Measurements from ENCODE around the gene MON1A. TPM values are rescaled to one million over a fixed set of nuclear protein-coding genes. Genes with fewer than 3 reads are reported as not detected.
"Not testable (repeated sequence)": the region's sequence is repeated elsewhere in the genome, so short reads cannot be mapped to it uniquely, and the experiment has no call there.

MON1A gene
- total and polyA plus RNA-seq, 10 donors, result 3.4 to 9.3 (median 6.8) TPM

- peaks cover 0 to 50% (median 31%) of the 10 kb centered on the region in 6 donors for H3K36me3 ChIP-seq
- no peaks in the 10 kb centered on the region for H3K9me3 ChIP-seq
- intact Hi-C loops (cut with DNase I; ENCODE audit: low total_unique reads), result no loop called here
- 93 to 96% (median 93%) methylated on average over 14 of the region's 14 CpGs for WGBS, 5 donors
- no peak overlapping the region for H3K4me3 ChIP-seq
- no peak for DNase-seq
- TF ChIP-seq CTCF (IDR thresholded peaks at IDR 0.05 in 8 of 11, conservative IDR thresholded peaks at IDR 0.05 in 3 of 11) (no peak), POLR2AphosphoS5 (IDR thresholded peaks at IDR 0.05) (no peak), POLR2A (IDR thresholded peaks at IDR 0.05) (no peak)
- H3K27me3 ChIP-seq (replicated peaks in 1 of 7), result no peaks in the 10 kb centered on the region
- no peak overlapping the region for H3K27ac ChIP-seq
- H3K4me1 ChIP-seq, result peaks cover 9 to 32% (median 27%) of the 10 kb centered on the region in 6 donors
Measured at GRCh38 chr3:49908373-49909199, 21.0 kb downstream of the MON1A start.

GRCh38 chr3:49906073-49906743 lies 23.4 kb downstream of the MON1A start:
- peak overlapping the region in 4 of 8 donors; percentile 10 to 53 (median 10) for H3K4me3 ChIP-seq

GRCh38 chr3:49904448-49904847 lies 25.2 kb downstream of the MON1A start:
- 91 to 97% (median 94%) methylated on average over 12 to 13 of the region's 13 CpGs for WGBS, 5 donors
- peak overlapping the region in 2 of 8 donors; percentile 37 to 69 for H3K4me3 ChIP-seq
- H3K27me3 ChIP-seq (replicated peaks in 1 of 7); H3K9me3 ChIP-seq; DNase-seq; intact Hi-C loops (cut with DNase I; ENCODE audit: low total_unique reads): not testable (repeated sequence)
- peak overlapping the region in 4 of 8 donors; percentile 10 to 74 (median 68) for H3K27ac ChIP-seq
- H3K4me1 ChIP-seq, result peaks cover 9 to 44% (median 32%) of the 10 kb centered on the region in 6 donors
- H3K36me3 ChIP-seq, result peaks cover 0 to 14% (median 4%) of the 10 kb centered on the region in 6 donors

More at GRCh38 chr3:49906073-49906743, 23.4 kb downstream of the MON1A start:
- WGBS, 5 donors, result 18 to 29% (median 22%) methylated on average over 15 of the region's 15 CpGs
- Histone ChIP-seq H3K9me3 (no peaks in the 10 kb centered on the region), H3K36me3 (peaks cover 0 to 31% (median 21%) of the 10 kb centered on the region in 6 donors), H3K27me3 (replicated peaks in 1 of 7) (no peaks in the 10 kb centered on the region), H3K27ac (peak overlapping the region in 5 of 8 donors; percentile 7 to 48 (median 28)), H3K4me1 (peaks cover 9 to 44% (median 32%) of the 10 kb centered on the region in 6 donors)
- TF ChIP-seq CTCF (IDR thresholded peaks at IDR 0.05 in 8 of 11, conservative IDR thresholded peaks at IDR 0.05 in 3 of 11), result peak in 9 of 11 experiments; percentile 32 to 70 (median 49)
- TF ChIP-seq POLR2A (IDR thresholded peaks at IDR 0.05), result no peak
- peak in 1 of 3 donors; percentile 14 for TF ChIP-seq POLR2AphosphoS5 (IDR thresholded peaks at IDR 0.05)
- intact Hi-C loops (cut with DNase I; ENCODE audit: low total_unique reads), result no loop called here
- peak; percentile 82 for DNase-seq

GRCh38 chr3:49903451-49904424 lies 25.9 kb downstream of the MON1A start, which contains the start of gene MST1R:
TSS of gene MST1R (minus strand) at chr3:49903873. CDS start at chr3:49903609, 264 bp downstream.
- intact Hi-C loops (cut with DNase I; ENCODE audit: low total_unique reads), result no loop called here
- no peaks in the 10 kb centered on the region for H3K9me3 ChIP-seq
- peak within 1 kb of the TSS; percentile 27 to 69 (median 36) for H3K4me3 ChIP-seq
- 24 to 61% (median 35%) methylated on average over 36 to 65 of the region's 65 CpGs for WGBS, 5 donors
- peaks cover 9 to 44% (median 32%) of the 10 kb centered on the region in 6 donors for H3K4me1 ChIP-seq
- peak; percentile 96 for DNase-seq
- TF ChIP-seq POLR2A (IDR thresholded peaks at IDR 0.05) (no peak), CTCF (IDR thresholded peaks at IDR 0.05 in 8 of 11, conservative IDR thresholded peaks at IDR 0.05 in 3 of 11) (peak in 1 of 11 experiments; percentile 15), POLR2AphosphoS5 (IDR thresholded peaks at IDR 0.05) (peak; percentile 47 to 78 (median 65))
- H3K27me3 ChIP-seq (replicated peaks in 1 of 7), result no peaks in the 10 kb centered on the region
- peak within 1 kb of the TSS in 6 of 8 donors; percentile 10 to 74 (median 52) for H3K27ac ChIP-seq
- peaks cover 0 to 7% (median 0%) of the 10 kb centered on the region in 6 donors for H3K36me3 ChIP-seq
